Type B pancreatic cell (in vitro differentiated cells): ENCODE results near the gene ELOVL3. TPM values are rescaled to one million over a fixed set of nuclear protein-coding genes. Genes with fewer than 3 reads are reported as not detected.

Experiments
- DNase-seq: peaks from one replicate; pipeline ENCODE4 v3.0.0; 2021; ENCODE audit warnings: mixed read lengths; ENCODE audit not compliant: unreplicated experiment; ENCODE audit errors: extremely low spot score
- H3K27ac Mint-ChIP-seq: 2 replicates; pipeline ENCODE4 v1.8.0; 2021; ENCODE audit warnings: mild to moderate bottlenecking, mixed read lengths
- H3K27me3 Mint-ChIP-seq: 2 replicates; pipeline ENCODE4 v1.8.0; 2021; ENCODE audit warnings: mixed read lengths
- H3K36me3 Mint-ChIP-seq: 2 replicates; pipeline ENCODE4 v1.8.0; 2021; ENCODE audit warnings: mixed read lengths
- H3K4me1 Mint-ChIP-seq: one replicate; pipeline ENCODE4 v1.8.0; 2021; ENCODE audit warnings: mixed read lengths; ENCODE audit not compliant: unreplicated experiment
- H3K4me3 Mint-ChIP-seq: 2 replicates; pipeline ENCODE4 v1.8.0; 2021; ENCODE audit warnings: mild to moderate bottlenecking, mixed read lengths
- H3K9me3 Mint-ChIP-seq: 2 replicates; pipeline ENCODE4 v1.8.0; 2021; ENCODE audit warnings: mixed read lengths
- CTCF ChIP-seq: fragments of 200-600 bp; sonication (generic); conservative IDR thresholded peaks from 2 replicates; pipeline ENCODE4 v1.5.0; 2021; ENCODE audit warnings: antibody characterized with exemption, mild to moderate bottlenecking
- total RNA-seq: library from RNA; stranded (reverse); gene quantifications from 2 replicates; pipeline ENCODE4 v1.2.1, GENCODE V29; 2021; ENCODE audit warnings: low replicate concordance

Gene ELOVL3
- total RNA-seq, 1 donor from 2014 or later: 0.22 TPM

- no peak for DNase-seq
- Mint-ChIP-seq H3K4me3 (no peak overlapping the region), H3K27me3 (peaks cover 10% of the 10 kb centered on the region), H3K27ac (no peak overlapping the region), H3K9me3 (no peaks in the 10 kb centered on the region), H3K36me3 (no peaks in the 10 kb centered on the region), H3K4me1 (no peaks in the 10 kb centered on the region)
- no peak for TF ChIP-seq CTCF
These were observed 34.1 kb upstream of the ELOVL3 start for GRCh38 chr10:102191956-102192355.

- Mint-ChIP-seq H3K4me3 (no peak overlapping the region), H3K9me3 (peaks cover 5% of the 10 kb centered on the region), H3K4me1 (no peaks in the 10 kb centered on the region), H3K27ac (no peak overlapping the region), H3K36me3 (no peaks in the 10 kb centered on the region), H3K27me3 (peaks cover 18% of the 10 kb centered on the region)
- DNase-seq: no peak
- TF ChIP-seq CTCF: no peak
These were observed 30.7 kb upstream of the ELOVL3 start for GRCh38 chr10:102195296-102195870.

GRCh38 chr10:102196893-102197292 is 29.2 kb upstream of the ELOVL3 start:
- Mint-ChIP-seq H3K27ac (no peak overlapping the region), H3K27me3 (peaks cover 21% of the 10 kb centered on the region), H3K9me3 (peaks cover 10% of the 10 kb centered on the region), H3K4me3 (no peak overlapping the region), H3K4me1 (no peaks in the 10 kb centered on the region), H3K36me3 (no peaks in the 10 kb centered on the region)
- no peak for TF ChIP-seq CTCF
- no peak for DNase-seq

- Mint-ChIP-seq H3K4me1 (no peaks in the 10 kb centered on the region), H3K27me3 (peaks cover 31% of the 10 kb centered on the region), H3K36me3 (no peaks in the 10 kb centered on the region), H3K4me3 (no peak overlapping the region), H3K27ac (no peak overlapping the region), H3K9me3 (peaks cover 10% of the 10 kb centered on the region)
- DNase-seq: no peak
- TF ChIP-seq CTCF: no peak
These were observed 28.1 kb upstream of the ELOVL3 start for GRCh38 chr10:102198027-102198426.

GRCh38 chr10:102200751-102201640 is 25.1 kb upstream of the ELOVL3 start:
- Mint-ChIP-seq H3K4me3 (no peak overlapping the region), H3K27me3 (peaks cover 27% of the 10 kb centered on the region), H3K27ac (no peak overlapping the region), H3K36me3 (no peaks in the 10 kb centered on the region), H3K9me3 (peaks cover 10% of the 10 kb centered on the region), H3K4me1 (no peaks in the 10 kb centered on the region)
- DNase-seq: no peak
- TF ChIP-seq CTCF: no peak
